Panc1 (cell line): ENCODE measurements around the gene PRDX6. TPM values are rescaled to one million over a fixed set of nuclear protein-coding genes. Genes with fewer than 3 reads are reported as not detected.

ENCODE experiments used
- ATAC-seq: fragments of 200-7000 bp; cut with Tn5 transposase; 2 replicates; pipeline ENCODE4 v1.9.1; 2020; ENCODE audit warnings: mild to moderate bottlenecking, moderate library complexity
- BruUV-seq: library from RNA; stranded (reverse); fragments of 400-500 nt; replicated peaks from 2 replicates; lab custom pipeline; 2021; lab: Mats Ljungman, UMichigan
- CTCF ChIA-PET: fragments of 300-600 bp; sonication (Branson Sonifier 250); formaldehyde crosslinking; loops from one replicate; lab custom pipeline; 2022; ENCODE audit warnings: antibody characterized with exemption; lab: Charles Lee
- POLR2A ChIA-PET: fragments of 300-600 bp; sonication (Branson Sonifier 250); formaldehyde crosslinking; loops from one replicate; lab custom pipeline; 2022; ENCODE audit warnings: antibody characterized with exemption; lab: Charles Lee
- DNase-seq: peaks from one replicate; pipeline ENCODE4 v3.0.0-alpha.2; 2010; ENCODE audit warnings: low read depth, low spot score
- H3K27ac ChIP-seq: 2 replicates; pipeline ENCODE4 v1.5.1; 2011; ENCODE audit warnings: mild to moderate bottlenecking, low read length, inconsistent platforms
- H3K27me3 ChIP-seq: fragments of 200-500 bp; sonication (Bioruptor generic); 2 replicates; pipeline ENCODE4 v1.6.0; 2014; ENCODE audit warnings: low read length, inconsistent platforms; ENCODE audit not compliant: control insufficient read depth, insufficient read depth
- H3K36me3 ChIP-seq: fragments of 200-500 bp; sonication (Bioruptor generic); 2 replicates; pipeline ENCODE4 v1.5.1; 2014; ENCODE audit warnings: inconsistent platforms, mild to moderate bottlenecking, low read length, moderate library complexity; ENCODE audit not compliant: control insufficient read depth, insufficient read depth
- H3K4me1 ChIP-seq: 2 replicates; pipeline ENCODE4 v1.5.1; 2011; ENCODE audit warnings: inconsistent platforms, mild to moderate bottlenecking, low read length, moderate library complexity; ENCODE audit not compliant: control insufficient read depth, insufficient read depth
- H3K4me3 ChIP-seq, 2 experiments: 2 replicates each; pipeline ENCODE4 v1.5.1; 2011 to 2012; ENCODE audit warnings: low read depth in 2 of 2, low read length in 2 of 2, mild to moderate bottlenecking in 2 of 2, inconsistent platforms in 1 of 2, moderate library complexity in 1 of 2
- H3K9me3 ChIP-seq: fragments of 200-500 bp; sonication (Bioruptor generic); 2 replicates; pipeline ENCODE4 v1.5.1; 2014; ENCODE audit warnings: low read depth, mild to moderate bottlenecking, inconsistent platforms, low read length, moderate library complexity; ENCODE audit not compliant: control insufficient read depth, insufficient read depth
- POLR2AphosphoS5 ChIP-seq: IDR thresholded peaks from 2 replicates; pipeline ENCODE4 v1.6.1; 2012; ENCODE audit warnings: mild to moderate bottlenecking, low read depth, low read length, moderate library complexity
- SIN3A ChIP-seq: IDR thresholded peaks from 2 replicates; pipeline ENCODE4 v1.6.1; 2012; ENCODE audit warnings: low read depth, mild to moderate bottlenecking, low read length, moderate library complexity, borderline replicate concordance; ENCODE audit not compliant: insufficient read depth
- TCF7L2 ChIP-seq: IDR thresholded peaks from 2 replicates; pipeline ENCODE4 v1.6.1; 2011; ENCODE audit warnings: mild to moderate bottlenecking, low read depth, low read length, inconsistent platforms
- in situ Hi-C: cut with HindIII; loops from 2 replicates; pipeline ENCODE4 v1.10.0; 2016; ENCODE audit warnings: low sequenced_read_pairs, low pct_unique_long_range_greater_than_20kb
- intact Hi-C: fragments of 100-400 bp; cut with micrococcal nuclease; formaldehyde crosslinking; loops from one replicate; pipeline ENCODE4 v1.10.0; 2022; ENCODE audit not compliant: unreplicated experiment
- total RNA-seq: library from RNA; stranded (reverse); gene quantifications from one replicate; pipeline ENCODE4 v1.2.1, GENCODE V29; 2021; ENCODE audit not compliant: unreplicated experiment
- TF ChIP-seq, protein P1 (sequence below), 2 experiments: IDR thresholded peaks; 2 replicates each; pipeline ENCODE4 v1.6.1; 2011 to 2012; ENCODE audit warnings: low read depth in 2 of 2, control low read depth in 1 of 2, low read length in 1 of 2, mild to moderate bottlenecking in 1 of 2, moderate library complexity in 1 of 2; ENCODE audit not compliant: insufficient read depth in 1 of 2
- TF ChIP-seq, protein P2 (sequence below): fragments of 450-650 bp; IDR thresholded peaks from 2 replicates; pipeline ENCODE4 v1.5.1; 2017; ENCODE audit warnings: mild to moderate bottlenecking

PRDX6 gene
- total RNA-seq, 1 experiment from 2014 or later, result 157 TPM

DNA sequence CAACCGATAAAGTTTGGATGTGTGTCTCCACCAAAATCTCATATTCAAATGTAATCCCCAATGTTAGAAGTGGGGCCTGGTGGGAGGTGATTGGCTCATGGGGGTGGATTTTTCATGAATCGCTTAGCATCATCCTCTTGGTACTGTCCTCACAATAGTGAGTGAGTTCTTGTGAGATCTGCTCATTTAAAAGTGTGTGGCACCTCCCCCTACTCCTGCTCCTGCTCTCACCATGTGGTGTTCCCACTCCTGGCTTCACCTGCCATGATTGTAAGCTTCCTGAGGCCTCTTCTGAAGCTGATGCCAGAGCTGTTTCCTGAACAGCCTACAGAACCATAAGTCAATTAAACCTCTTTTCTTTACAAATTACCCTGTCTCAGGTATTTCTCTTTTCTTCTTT, 28.2 kb upstream of the PRDX6 start:
- DNase-seq, result no peak
- in situ Hi-C loops (no loop called here), intact Hi-C loops (no loop called here)
- Histone ChIP-seq H3K4me3 (no peak overlapping the region), H3K27ac (no peak overlapping the region), H3K36me3 (no peaks in the 10 kb centered on the region), H3K4me1 (no peaks in the 10 kb centered on the region), H3K27me3 (no peaks in the 10 kb centered on the region), H3K9me3 (no peaks in the 10 kb centered on the region)
- ChIA-PET CTCF (no interaction called here), POLR2A (no interaction called here)
- BruUV-seq, result no TSS peak
- TF ChIP-seq POLR2AphosphoS5 (no peak), SIN3A (no peak), TCF7L2 (no peak)
- TF ChIP-seq, protein P1, sequence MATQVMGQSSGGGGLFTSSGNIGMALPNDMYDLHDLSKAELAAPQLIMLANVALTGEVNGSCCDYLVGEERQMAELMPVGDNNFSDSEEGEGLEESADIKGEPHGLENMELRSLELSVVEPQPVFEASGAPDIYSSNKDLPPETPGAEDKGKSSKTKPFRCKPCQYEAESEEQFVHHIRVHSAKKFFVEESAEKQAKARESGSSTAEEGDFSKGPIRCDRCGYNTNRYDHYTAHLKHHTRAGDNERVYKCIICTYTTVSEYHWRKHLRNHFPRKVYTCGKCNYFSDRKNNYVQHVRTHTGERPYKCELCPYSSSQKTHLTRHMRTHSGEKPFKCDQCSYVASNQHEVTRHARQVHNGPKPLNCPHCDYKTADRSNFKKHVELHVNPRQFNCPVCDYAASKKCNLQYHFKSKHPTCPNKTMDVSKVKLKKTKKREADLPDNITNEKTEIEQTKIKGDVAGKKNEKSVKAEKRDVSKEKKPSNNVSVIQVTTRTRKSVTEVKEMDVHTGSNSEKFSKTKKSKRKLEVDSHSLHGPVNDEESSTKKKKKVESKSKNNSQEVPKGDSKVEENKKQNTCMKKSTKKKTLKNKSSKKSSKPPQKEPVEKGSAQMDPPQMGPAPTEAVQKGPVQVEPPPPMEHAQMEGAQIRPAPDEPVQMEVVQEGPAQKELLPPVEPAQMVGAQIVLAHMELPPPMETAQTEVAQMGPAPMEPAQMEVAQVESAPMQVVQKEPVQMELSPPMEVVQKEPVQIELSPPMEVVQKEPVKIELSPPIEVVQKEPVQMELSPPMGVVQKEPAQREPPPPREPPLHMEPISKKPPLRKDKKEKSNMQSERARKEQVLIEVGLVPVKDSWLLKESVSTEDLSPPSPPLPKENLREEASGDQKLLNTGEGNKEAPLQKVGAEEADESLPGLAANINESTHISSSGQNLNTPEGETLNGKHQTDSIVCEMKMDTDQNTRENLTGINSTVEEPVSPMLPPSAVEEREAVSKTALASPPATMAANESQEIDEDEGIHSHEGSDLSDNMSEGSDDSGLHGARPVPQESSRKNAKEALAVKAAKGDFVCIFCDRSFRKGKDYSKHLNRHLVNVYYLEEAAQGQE (IDR thresholded peaks at IDR 0.05; ENCODE audit: insufficient read depth in 1 of 2, low read depth in 2 of 2, low read length in 1 of 2), result no peak
- TF ChIP-seq, protein P2, sequence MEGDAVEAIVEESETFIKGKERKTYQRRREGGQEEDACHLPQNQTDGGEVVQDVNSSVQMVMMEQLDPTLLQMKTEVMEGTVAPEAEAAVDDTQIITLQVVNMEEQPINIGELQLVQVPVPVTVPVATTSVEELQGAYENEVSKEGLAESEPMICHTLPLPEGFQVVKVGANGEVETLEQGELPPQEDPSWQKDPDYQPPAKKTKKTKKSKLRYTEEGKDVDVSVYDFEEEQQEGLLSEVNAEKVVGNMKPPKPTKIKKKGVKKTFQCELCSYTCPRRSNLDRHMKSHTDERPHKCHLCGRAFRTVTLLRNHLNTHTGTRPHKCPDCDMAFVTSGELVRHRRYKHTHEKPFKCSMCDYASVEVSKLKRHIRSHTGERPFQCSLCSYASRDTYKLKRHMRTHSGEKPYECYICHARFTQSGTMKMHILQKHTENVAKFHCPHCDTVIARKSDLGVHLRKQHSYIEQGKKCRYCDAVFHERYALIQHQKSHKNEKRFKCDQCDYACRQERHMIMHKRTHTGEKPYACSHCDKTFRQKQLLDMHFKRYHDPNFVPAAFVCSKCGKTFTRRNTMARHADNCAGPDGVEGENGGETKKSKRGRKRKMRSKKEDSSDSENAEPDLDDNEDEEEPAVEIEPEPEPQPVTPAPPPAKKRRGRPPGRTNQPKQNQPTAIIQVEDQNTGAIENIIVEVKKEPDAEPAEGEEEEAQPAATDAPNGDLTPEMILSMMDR, result no peak
- no peak for ATAC-seq

DNA sequence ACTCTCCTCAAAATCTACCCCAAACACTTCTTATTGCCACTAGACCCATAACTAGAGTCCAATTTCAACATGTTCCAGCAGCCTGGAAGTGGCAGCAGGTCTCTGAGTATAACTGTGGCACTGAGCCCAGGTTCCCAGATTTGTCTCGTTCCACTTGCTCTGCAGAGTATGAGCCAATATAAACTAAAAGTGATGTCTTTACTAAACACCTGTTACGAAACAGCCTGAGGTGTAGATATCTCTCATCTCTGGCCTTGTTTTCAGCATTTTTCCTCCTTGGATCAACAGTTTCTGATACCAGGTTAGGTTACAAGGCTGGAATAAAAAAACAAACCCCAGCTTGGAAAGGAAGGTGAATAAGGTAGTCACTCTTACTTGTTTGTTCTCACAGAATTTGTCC, 25.2 kb upstream of the PRDX6 start:
- in situ Hi-C loops, result no loop called here
- ChIA-PET POLR2A (no interaction called here), CTCF (no interaction called here)
- no peaks in the 10 kb centered on the region for H3K4me1 ChIP-seq
- H3K4me3 ChIP-seq, result no peak overlapping the region
- no peaks in the 10 kb centered on the region for H3K27me3 ChIP-seq
- ATAC-seq (no peak), DNase-seq (no peak)
- intact Hi-C loops, result no loop called here
- no peak overlapping the region for H3K27ac ChIP-seq
- TF ChIP-seq TCF7L2 (no peak), SIN3A (no peak), POLR2AphosphoS5 (no peak)
- TF ChIP-seq, protein P1 (IDR thresholded peaks at IDR 0.05; ENCODE audit: insufficient read depth in 1 of 2, low read depth in 2 of 2, low read length in 1 of 2), result no peak
- TF ChIP-seq, protein P2, result no peak
- no TSS peak for BruUV-seq
- H3K9me3 ChIP-seq, result no peaks in the 10 kb centered on the region
- H3K36me3 ChIP-seq, result no peaks in the 10 kb centered on the region
